ENCODE data around the gene INSR.
A peak's percentile ranks its signal among the peaks of the same experiment; 100 is the strongest.
"Not testable (repeated sequence)": the region's sequence is repeated elsewhere in the genome, so short reads cannot be mapped to it uniquely, and the experiment has no call there.

INSR gene

DNA sequence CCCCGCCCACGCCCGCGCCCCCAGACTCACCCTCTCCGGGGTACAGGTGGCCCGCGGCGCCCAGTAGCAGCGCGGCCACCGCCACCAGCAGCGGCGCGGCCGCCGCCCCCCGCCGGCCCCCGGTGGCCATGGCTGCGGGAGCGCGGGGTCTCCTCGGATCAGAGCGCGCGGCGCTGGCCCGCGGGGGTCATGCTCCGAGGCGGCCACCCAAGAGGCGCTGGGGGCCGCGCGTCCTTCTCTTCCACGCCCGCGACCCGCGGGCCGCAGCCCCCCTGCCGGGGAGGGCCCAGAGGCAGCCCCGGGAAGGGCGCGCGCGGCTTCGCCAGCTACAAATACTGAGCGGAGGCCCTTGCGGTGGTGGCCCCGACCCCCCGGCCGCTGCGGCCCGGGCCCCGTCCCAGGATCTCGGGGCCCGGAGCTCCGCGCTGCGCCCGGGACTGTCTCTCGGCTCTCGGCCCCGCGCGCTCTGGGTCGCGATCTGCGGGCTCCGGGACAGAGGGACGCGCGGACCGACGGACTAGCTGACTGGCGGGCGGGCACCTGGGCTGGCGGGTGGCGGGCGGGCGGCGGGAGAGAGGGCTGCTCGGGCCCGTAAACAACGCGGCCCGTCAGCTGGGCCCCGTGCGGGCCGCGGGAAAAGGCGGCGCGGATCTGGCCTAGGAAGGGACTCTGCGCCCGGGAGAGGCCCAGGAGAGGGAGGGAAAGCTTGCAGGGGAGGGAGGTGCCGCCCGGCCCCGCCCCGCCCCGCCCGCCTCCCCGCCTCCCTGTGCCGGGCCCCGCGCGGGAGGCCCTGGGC is at the start of gene INSR:
INSR (minus strand) TSS at position 653 of the 796 bp plus-strand sequence; CDS start at position 130, 523 bp downstream.
- DNase-seq, result peak; percentile 83 to 90

DNA sequence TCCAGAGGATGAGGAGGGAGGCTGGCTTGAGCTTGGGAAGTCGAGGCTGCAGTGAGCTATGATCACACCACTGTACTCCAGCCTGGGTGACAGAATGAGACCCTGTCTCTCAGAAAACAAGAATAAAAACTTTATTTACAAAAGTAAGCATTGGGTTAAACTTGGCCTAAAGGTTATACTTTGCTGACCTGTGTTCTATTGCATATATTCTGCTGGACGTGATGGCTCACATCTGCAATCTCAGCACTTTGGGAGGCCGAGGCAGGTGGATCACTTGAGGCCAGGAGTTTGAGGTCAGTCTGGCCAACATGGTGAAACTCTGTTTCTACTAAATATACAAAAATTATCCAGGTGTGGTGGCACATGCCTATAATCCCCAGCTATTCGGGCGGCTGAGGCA is 47.9 kb upstream of the INSR start:
- DNase-seq, result no peak

DNA sequence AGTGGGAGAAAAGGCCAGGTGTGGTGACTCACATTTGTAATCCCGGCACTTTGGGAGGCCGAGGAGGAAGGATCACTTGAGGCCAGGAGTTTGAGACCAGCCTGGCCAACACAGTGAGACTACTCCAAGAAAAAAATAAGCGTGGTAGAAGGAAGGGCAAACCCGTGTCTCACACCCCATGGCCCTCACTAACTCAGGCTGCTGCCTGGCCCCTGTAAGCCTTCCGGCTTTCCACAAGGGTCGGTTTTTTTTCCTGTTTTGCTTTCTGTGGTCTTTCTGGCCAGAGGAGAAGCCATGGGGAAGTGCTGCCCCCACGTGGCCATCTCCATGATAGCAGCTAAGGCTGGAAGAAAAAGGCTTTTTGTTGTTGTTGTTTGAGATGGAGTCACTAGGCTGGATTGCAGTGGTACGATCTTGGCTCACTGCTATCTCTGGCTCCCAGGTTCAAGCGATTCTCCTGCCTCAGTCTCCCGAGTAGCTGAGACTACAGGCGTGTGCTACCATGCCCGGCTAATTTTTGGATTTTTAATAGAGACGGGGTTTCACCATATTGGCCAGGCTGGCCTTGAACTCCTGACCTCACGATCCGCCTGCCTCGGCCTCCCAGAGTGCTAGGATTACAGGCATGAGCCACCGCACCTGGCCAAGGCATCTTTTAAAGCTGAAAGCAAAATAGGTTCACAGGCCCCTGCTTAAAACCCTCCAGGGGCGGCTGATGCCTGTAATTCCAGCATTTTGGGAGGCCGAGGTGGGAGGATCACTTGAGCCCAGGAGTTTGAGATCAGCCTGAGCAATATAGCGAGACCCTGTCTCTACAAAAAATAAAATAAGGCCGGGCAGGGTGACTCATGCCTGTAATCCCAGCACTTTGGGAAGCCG is 47.0 kb upstream of the INSR start:
- peak; percentile 38 to 77 for DNase-seq

DNA sequence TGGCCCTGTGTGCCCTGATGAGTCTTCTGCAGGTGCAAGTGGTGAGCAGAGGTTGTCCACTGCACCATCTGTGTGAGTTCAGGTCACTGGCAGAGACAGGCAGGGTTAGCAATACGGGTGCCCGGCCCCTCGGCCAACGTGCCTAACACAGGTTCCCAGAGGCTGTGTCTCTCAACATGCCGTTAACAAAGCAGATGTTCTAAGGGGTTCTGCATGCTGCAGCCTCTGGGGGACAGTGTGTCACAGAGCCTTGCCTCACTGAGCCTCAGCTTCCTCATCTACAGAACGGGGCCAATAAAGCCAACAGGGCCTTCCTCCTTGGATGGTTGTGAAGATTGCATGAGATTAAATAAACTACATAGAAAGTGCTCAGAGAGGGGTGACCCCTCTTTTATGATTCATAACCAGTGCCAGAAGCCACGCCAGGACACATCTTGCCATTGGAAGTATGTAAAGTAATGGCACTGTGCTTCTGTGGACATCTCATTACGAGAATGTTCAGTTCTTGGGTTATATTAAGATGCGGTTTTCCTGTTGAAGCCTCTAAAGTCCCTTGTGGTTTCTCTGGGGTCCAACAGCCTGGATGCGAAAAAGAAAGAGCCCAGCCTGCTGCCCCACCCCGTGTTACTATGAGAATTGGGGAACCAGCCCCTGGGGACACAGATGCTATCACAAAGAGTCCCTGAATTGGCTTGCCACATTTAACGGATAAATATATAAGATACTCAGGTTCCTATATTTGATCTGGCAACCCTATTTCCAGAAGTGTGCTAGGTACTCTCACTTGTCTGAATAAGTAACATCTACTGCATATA is 43.4 kb upstream of the INSR start:
- no peak for DNase-seq

GRCh38 chr19:7336321-7336973 is 42.2 kb upstream of the INSR start:
- DNase-seq, result no peak

DNA sequence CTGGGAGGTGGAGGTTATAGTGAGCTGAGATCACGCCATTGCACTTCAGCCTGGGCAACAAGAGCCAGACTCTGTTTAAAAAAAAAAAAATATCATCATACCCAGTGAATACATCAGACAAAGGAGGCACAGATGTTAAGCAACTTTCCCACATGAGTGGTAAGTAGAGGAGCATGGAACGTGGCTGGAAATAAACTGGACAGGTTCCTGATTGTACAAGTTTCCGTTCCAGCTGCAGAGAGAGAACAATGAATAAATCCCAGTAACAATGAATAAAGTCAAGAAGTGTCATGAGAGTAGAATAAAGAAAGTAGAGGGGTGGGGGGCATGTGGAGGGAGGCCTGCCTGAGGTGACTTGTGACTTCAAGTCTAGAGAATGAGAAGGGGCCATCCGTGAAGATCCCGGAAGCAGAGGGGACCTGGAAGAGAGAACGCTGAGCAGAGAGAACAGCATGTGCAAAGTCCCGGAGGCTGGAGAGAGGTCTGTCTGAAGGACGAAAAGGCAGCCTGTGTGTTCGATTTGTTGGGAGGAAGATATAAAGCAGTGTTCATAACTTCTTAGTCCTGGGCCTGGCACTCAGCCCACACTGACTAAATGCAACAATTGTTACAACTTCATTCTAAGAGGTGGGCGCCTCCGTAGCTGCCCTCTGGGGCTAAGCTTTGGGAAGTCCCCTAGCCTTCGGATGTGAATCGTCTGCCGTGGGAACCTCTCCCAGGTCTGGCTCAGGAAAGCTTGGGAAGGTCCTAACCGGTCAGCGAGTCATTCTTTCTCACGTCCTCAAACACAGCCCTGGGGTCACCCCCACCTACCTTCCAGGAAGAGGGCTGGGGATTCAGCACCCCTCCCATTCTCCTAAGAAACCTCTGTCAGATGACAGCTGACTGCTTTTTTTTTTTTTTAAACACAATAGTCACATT is 39.2 kb upstream of the INSR start:
- no peak for DNase-seq

DNA sequence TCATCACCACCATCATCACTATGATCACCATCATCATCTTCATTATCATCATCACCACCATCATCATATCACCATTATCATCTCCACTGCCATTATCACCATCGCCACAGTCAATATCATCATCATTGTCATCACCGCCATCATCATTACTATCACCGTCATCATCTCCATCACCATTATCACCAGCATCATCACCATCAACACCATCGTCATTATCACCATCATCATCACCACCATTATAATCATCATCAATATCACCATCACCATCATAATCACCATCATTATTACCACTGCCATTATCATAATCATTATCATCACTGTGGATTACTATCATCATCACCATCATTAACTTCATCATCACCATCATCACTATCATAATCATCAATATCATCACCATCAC is 37.2 kb upstream of the INSR start:
- DNase-seq, result no peak

GRCh38 chr19:7328647-7329046 is 34.4 kb upstream of the INSR start:
- no peak for DNase-seq

GRCh38 chr19:7327802-7328201 is 33.6 kb upstream of the INSR start:
- no peak for DNase-seq

DNA sequence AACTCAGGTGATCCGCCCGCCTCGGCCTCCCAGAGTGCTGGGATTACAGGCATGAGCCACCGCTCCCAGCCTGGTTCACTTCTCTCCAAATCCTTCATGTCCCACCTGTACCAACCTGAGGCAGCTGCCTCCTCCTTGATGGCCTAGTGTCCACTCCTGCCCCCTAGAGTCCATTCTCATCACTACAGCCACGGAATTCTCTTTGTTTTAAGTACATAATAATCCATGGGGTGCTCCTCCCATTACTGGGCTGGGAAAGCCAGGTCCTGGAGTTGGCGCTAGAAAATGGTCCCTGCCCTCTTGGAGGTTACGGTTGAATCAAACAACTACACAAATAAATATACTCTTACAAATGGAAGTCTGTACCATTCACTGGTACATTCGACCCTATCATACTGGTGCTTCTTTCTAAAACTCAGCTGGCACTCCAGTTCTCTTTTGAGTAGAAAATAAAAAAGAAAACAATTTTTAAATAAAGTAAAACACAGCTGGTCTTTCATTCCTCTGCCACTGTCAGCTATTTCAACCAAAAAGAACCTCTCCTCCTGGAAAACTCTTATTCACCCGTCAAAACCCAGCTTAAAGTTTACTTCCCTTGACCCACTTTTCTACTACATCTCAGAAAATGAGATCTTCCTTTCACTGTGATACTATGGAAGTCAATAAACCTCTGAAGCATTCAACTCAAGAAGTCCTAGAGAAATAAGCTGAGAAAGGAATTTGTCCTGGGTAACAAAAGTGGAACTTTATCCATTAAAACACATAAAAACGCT is 32.1 kb upstream of the INSR start:
- peak; percentile 18 to 30 for DNase-seq

DNA sequence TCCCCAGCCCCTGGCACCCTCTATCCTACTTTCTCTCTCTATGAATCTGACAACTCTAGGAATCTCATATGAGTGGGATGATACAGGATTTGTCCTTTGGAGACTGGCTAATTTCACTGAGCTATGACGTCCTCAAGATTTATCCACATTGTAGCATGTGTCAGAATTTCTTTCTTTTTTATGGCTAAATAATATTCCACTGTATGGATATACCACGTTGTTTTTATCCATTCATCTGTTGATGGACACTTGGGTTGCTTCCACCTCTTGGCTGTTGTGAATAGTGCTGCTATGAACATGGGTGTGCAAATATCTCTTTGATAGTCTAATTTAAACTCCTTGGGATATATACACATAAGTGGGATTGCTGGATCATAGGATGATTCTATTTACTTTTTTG is 24.0 kb upstream of the INSR start:
- no peak for DNase-seq

- no peak for DNase-seq
Measured at GRCh38 chr19:7312816-7313215, 18.6 kb upstream of the INSR start.

GRCh38 chr19:7311911-7312310 is 17.7 kb upstream of the INSR start:
- DNase-seq, result no peak

- DNase-seq, result not testable (repeated sequence)
Measured at GRCh38 chr19:7308327-7308726, 14.1 kb upstream of the INSR start.

DNA sequence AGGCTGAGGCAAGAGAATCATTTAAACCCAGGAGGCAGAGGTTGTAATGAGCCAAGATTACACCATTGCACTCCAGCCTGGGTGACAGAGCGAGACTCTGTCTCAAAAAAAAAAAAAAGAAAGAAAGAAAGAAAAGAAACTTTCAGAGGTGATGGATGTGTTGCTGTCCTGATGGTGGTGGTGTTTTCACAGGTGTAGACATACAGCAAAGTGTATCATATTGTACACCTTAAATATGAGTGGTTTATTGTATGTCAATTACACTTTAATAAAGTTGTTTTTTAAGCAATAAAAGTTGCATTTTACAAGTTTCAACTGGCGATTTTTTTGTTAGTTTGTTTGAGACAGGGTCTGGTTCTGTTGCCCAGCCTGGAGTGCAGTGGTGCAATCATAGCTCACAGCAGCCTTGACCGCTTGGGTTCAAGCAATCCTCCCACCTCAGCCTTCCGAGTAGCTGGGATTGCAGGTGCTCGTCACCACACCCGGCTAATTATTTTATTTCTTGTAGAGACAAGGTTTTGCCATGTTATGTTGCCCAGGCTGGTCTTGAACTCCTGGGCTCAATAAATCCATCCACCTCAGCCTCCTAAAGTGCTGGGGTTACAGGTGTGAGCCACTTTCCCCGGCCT is 13.5 kb upstream of the INSR start:
- no peak for DNase-seq

GRCh38 chr19:7304200-7304599 is 10.0 kb upstream of the INSR start:
- no peak for DNase-seq

GRCh38 chr19:7303470-7303869 is 9.3 kb upstream of the INSR start:
- no peak for DNase-seq

- DNase-seq, result no peak
Measured at GRCh38 chr19:7301525-7301924, 7.3 kb upstream of the INSR start.

GRCh38 chr19:7297742-7298141 is 3.5 kb upstream of the INSR start:
- DNase-seq, result no peak

- DNase-seq, result no peak
Measured at GRCh38 chr19:7295912-7296536, 1.8 kb upstream of the INSR start.

Data from NCI-H524 (cell line).